GM19238 (cell line): ENCODE measurements around the gene USP17L13.
"Not testable (repeated sequence)": the region's sequence is repeated elsewhere in the genome, so short reads cannot be mapped to it uniquely, and the experiment has no call there.

Experiments used
- DNase-seq: peaks from one replicate; pipeline ENCODE4 v3.0.0; 2011; ENCODE audit warnings: low spot score; ENCODE audit not compliant: insufficient read length

Gene USP17L13, protein sequence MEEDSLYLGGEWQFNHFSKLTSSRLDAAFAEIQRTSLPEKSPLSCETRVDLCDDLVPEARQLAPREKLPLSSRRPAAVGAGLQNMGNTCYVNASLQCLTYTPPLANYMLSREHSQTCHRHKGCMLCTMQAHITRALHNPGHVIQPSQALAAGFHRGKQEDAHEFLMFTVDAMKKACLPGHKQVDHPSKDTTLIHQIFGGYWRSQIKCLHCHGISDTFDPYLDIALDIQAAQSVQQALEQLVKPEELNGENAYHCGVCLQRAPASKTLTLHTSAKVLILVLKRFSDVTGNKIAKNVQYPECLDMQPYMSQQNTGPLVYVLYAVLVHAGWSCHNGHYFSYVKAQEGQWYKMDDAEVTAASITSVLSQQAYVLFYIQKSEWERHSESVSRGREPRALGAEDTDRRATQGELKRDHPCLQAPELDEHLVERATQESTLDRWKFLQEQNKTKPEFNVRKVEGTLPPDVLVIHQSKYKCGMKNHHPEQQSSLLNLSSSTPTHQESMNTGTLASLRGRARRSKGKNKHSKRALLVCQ

DNA sequence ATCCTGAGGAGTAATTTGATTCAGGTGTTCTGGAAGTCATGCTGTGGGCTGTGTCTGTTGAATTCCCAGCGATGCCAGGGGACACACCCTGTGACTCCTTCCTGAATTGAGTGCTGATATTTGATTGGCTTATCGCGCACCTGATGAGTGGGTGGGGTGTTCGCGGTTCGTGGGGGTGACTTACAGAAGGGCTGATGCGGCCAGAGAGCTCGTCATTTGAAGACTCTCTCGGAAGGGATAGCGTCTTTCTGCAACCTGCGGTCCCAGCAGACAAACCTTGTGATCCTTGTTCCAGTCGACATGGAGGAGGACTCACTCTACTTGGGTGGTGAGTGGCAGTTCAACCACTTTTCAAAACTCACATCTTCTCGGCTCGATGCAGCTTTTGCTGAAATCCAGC, at the start of gene USP17L13:
TSS of gene USP17L13 (plus strand) at position 301 of the 400 bp plus-strand sequence. CDS start at position 301, 0 bp downstream.
- DNase-seq: not testable (repeated sequence)

DNA sequence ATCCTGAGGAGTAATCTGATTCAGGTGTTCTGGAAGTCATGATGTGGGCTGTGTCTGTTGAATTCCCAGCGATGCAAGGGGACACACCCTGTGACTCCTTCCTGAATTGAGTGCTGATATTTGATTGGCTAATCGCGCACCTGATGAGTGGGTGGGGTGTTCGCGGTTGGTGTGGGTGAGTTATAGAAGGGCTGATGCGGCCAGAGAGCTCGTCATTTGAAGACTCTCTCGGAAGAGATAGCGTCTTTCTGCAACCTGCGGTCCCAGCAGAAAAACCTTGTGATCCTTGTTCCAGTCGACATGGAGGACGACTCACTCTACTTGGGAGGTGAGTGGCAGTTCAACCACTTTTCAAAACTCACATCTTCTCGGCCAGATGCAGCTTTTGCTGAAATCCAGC, 14.3 kb upstream of the USP17L13 start, which contains the start of gene USP17L10:
TSS of gene USP17L10 (plus strand) at position 301 of the 400 bp plus-strand sequence. CDS start at position 301, 0 bp downstream.
- not testable (repeated sequence) for DNase-seq

DNA sequence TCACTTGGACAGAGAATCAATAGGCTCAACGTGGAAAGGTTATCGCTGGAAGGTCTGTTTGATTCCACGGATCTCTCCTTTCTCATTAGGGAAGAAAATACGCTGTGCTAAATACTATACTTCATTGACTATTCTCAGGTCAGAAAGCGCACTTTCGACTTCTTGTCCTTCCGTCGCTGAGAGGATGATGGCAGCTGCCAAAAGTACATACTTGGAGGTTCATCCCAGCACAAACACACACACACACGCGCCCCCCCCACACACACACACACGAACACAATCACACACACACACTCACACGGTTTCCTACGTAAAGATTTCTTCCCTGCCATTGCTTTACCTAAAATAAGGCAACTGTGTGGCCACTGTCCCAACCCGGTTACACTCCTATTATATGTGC, 10.0 kb upstream of the USP17L13 start:
- DNase-seq: not testable (repeated sequence)

DNA sequence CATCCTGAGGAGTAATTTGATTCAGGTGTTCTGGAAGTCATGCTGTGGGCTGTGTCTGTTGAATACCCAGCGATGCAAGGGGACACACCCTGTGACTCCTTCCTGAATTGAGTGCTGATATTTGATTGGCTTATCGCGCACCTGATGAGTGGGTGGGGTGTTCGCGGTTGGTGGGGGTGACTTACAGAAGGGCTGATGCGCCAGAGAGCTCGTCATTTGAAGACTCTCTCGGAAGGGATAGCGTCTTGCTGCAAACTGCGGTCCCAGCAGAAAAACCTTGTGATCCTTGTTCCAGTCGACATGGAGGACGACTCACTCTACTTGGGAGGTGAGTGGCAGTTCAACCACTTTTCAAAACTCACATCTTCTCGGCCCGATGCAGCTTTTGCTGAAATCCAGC, 9.6 kb upstream of the USP17L13 start, which contains the start of gene USP17L11:
TSS of gene USP17L11 (plus strand) at position 301 of the 400 bp plus-strand sequence. CDS start at position 301, 0 bp downstream.
- not testable (repeated sequence) for DNase-seq

DNA sequence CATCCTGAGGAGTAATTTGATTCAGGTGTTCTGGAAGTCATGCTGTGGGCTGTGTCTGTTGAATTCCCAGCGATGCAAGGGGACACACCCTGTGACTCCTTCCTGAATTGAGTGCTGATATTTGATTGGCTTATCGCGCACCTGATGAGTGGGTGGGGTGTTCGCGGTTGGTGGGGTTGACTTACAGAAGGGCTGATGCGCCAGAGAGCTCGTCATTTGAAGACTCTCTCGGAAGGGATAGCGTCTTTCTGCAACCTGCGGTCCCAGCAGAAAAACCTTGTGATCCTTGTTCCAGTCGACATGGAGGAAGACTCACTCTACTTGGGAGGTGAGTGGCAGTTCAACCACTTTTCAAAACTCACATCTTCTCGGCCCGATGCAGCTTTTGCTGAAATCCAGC, 4.8 kb upstream of the USP17L13 start, which contains the start of gene USP17L12:
TSS of gene USP17L12 (plus strand) at position 301 of the 400 bp plus-strand sequence. CDS start at position 301, 0 bp downstream.
- not testable (repeated sequence) for DNase-seq

DNA sequence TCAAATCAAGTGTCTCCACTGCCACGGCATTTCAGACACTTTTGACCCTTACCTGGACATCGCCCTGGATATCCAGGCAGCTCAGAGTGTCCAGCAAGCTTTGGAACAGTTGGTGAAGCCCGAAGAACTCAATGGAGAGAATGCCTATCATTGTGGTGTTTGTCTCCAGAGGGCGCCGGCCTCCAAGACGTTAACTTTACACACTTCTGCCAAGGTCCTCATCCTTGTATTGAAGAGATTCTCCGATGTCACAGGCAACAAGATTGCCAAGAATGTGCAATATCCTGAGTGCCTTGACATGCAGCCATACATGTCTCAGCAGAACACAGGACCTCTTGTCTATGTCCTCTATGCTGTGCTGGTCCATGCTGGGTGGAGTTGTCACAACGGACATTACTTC, 5.6 kb downstream of the USP17L13 start:
- not testable (repeated sequence) for DNase-seq

DNA sequence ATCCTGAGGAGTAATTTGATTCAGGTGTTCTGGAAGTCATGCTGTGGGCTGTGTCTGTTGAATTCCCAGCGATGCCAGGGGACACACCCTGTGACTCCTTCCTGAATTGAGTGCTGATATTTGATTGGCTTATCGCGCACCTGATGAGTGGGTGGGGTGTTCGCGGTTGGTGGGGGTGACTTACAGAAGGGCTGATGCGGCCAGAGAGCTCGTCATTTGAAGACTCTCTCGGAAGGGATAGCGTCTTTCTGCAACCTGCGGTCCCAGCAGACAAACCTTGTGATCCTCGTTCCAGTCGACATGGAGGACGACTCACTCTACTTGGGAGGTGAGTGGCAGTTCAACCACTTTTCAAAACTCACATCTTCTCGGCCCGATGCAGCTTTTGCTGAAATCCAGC, 9.4 kb downstream of the USP17L13 start, which contains the start of gene USP17L15:
TSS of gene USP17L15 (plus strand) at position 301 of the 400 bp plus-strand sequence. CDS start at position 301, 0 bp downstream.
- not testable (repeated sequence) for DNase-seq

DNA sequence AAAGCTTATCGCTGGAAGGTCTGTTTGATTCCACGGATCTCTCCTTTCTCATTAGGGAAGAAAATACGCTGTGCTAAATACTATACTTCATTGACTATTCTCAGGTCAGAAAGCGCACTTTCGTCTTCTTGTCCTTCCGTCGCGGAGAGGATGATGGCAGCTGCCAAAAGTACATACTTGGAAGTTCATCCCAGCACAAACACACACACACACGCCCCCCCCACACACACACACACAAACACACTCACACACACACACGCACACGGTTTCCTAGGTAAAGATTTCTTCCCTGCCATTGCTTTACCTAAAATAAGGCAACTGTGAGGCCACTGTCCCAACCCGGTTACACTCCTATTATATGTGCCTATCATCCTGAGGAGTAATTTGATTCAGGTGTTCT, 13.8 kb downstream of the USP17L13 start:
- not testable (repeated sequence) for DNase-seq

DNA sequence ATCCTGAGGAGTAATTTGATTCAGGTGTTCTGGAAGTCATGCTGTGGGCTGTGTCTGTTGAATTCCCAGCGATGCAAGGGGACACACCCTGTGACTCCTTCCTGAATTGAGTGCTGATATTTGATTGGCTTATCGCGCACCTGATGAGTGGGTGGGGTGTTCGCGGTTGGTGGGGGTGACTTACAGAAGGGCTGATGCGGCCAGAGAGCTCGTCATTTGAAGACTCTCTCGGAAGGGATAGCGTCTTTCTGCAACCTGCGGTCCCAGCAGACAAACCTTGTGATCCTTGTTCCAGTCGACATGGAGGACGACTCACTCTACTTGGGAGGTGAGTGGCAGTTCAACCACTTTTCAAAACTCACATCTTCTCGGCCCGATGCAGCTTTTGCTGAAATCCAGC, 18.9 kb downstream of the USP17L13 start, which contains the start of gene USP17L17:
TSS of gene USP17L17 (plus strand) at position 301 of the 400 bp plus-strand sequence. CDS start at position 301, 0 bp downstream.
- not testable (repeated sequence) for DNase-seq

DNA sequence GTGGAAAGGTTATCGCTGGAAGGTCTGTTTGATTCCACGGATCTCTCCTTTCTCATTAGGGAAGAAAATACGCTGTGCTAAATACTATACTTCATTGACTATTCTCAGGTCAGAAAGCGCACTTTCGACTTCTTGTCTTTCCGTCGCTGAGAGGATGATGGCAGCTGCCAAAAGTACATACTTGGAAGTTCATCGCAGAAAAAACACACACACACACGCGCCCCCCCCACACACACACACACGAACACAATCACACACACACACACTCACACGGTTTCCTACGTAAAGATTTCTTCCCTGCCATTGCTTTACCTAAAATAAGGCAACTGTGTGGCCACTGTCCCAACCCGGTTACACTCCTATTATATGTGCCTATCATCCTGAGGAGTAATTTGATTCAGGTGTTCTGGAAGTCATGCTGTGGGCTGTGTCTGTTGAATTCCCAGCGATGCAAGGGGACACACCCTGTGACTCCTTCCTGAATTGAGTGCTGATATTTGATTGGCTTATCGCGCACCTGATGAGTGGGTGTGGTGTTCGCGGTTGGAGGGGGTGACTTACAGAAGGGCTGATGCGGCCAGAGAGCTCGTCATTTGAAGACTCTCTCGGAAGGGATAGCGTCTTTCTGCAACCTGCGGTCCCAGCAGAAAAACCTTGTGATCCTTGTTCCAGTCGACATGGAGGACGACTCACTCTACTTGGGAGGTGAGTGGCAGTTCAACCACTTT, 23.4 kb downstream of the USP17L13 start, which contains the start of gene USP17L18:
TSS of gene USP17L18 (plus strand) at position 678 of the 728 bp plus-strand sequence. CDS start at position 678, 0 bp downstream.
- DNase-seq: not testable (repeated sequence)

DNA sequence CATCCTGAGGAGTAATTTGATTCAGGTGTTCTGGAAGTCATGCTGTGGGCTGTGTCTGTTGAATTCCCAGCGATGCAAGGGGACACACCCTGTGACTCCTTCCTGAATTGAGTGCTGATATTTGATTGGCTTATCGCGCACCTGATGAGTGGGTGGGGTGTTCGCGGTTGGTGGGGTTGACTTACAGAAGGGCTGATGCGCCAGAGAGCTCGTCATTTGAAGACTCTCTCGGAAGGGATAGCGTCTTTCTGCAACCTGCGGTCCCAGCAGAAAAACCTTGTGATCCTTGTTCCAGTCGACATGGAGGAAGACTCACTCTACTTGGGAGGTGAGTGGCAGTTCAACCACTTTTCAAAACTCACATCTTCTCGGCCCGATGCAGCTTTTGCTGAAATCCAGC, 28.4 kb downstream of the USP17L13 start, which contains the start of gene USP17L19:
TSS of gene USP17L19 (plus strand) at position 301 of the 400 bp plus-strand sequence. CDS start at position 301, 0 bp downstream.
- not testable (repeated sequence) for DNase-seq

DNA sequence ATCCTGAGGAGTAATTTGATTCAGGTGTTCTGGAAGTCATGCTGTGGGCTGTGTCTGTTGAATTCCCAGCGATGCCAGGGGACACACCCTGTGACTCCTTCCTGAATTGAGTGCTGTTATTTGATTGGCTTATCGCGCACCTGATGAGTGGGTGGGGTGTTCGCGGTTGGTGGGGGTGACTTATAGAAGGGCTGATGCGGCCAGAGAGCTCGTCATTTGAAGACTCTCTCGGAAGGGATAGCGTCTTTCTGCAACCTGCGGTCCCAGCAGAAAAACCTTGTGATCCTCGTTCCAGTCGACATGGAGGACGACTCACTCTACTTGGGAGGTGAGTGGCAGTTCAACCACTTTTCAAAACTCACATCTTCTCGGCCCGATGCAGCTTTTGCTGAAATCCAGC, 33.1 kb downstream of the USP17L13 start, which contains the start of gene USP17L20:
TSS of gene USP17L20 (plus strand) at position 301 of the 400 bp plus-strand sequence. CDS start at position 301, 0 bp downstream.
- DNase-seq: not testable (repeated sequence)

DNA sequence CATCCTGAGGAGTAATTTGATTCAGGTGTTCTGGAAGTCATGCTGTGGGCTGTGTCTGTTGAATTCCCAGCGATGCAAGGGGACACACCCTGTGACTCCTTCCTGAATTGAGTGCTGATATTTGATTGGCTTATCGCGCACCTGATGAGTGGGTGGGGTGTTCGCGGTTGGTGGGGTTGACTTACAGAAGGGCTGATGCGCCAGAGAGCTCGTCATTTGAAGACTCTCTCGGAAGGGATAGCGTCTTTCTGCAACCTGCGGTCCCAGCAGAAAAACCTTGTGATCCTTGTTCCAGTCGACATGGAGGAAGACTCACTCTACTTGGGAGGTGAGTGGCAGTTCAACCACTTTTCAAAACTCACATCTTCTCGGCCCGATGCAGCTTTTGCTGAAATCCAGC, 37.9 kb downstream of the USP17L13 start, which contains the start of gene USP17L21:
TSS of gene USP17L21 (plus strand) at position 301 of the 400 bp plus-strand sequence. CDS start at position 301, 0 bp downstream.
- not testable (repeated sequence) for DNase-seq

DNA sequence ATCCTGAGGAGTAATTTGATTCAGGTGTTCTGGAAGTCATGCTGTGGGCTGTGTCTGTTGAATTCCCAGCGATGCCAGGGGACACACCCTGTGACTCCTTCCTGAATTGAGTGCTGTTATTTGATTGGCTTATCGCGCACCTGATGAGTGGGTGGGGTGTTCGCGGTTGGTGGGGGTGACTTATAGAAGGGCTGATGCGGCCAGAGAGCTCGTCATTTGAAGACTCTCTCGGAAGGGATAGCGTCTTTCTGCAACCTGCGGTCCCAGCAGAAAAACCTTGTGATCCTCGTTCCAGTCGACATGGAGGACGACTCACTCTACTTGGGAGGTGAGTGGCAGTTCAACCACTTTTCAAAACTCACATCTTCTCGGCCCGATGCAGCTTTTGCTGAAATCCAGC, 42.6 kb downstream of the USP17L13 start, which contains the start of gene USP17L22:
TSS of gene USP17L22 (plus strand) at position 301 of the 400 bp plus-strand sequence. CDS start at position 301, 0 bp downstream.
- DNase-seq: not testable (repeated sequence)

DNA sequence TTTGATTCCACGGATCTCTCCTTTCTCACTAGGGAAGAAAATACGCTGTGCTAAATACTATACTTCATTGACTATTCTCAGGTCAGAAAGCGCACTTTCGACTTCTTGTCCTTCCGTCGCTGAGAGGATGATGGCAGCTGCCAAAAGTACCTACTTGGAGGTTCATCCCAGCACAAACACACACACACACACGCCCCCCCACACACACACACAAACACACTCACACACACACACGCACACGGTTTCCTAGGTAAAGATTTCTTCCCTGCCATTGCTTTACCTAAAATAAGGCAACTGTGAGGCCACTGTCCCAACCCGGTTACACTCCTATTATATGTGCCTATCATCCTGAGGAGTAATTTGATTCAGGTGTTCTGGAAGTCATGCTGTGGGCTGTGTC, 47.0 kb downstream of the USP17L13 start:
- DNase-seq: not testable (repeated sequence)
